ENCODE results near the gene SYNPO2. TPM values are rescaled to one million over a fixed set of nuclear protein-coding genes. Genes with fewer than 3 reads are reported as not detected.
"Not testable (repeated sequence)": the region's sequence is repeated elsewhere in the genome, so short reads cannot be mapped to it uniquely, and the experiment has no call there.

The SYNPO2 gene
- total RNA-seq, 1 experiment from 2014 or later = 0.93 TPM

GRCh38 chr4:119020158-119020557 lies 131.5 kb downstream of the SYNPO2 start:
- H3K4me1 ChIP-seq (ENCODE audit: control insufficient read depth in 1 of 2, insufficient read depth in 2 of 2, low read length in 2 of 2) = peaks cover 0 to 2% of the 10 kb centered on the region in 2 experiments; a peak in 2 of 4 replicates
- RAD21 ChIA-PET (ENCODE audit: low non-redundant PET in 1 of 2, low total read pairs in 2 of 2, uncharacterized antibody in 2 of 2, unreplicated experiment in 2 of 2) = no interaction called here
- no peak overlapping the region for H2AFZ ChIP-seq (ENCODE audit: low read depth, low read length, poor library complexity, severe bottlenecking)
- H3K9me3 ChIP-seq (ENCODE audit: control insufficient read depth in 1 of 2, insufficient read depth in 1 of 2, low read depth in 1 of 2, low read length in 2 of 2) = no peaks in the 10 kb centered on the region
- no peak overlapping the region for H3K4me2 ChIP-seq (ENCODE audit: low read length)
- H3K27me3 ChIP-seq (ENCODE audit: insufficient read depth, low read length) = no peaks in the 10 kb centered on the region
- no peak overlapping the region for H3K27ac ChIP-seq (ENCODE audit: low read depth, low read length)
- no peaks in the 10 kb centered on the region for H3K79me2 ChIP-seq (ENCODE audit: insufficient read depth, low read length)
- BruUV-seq (replicated peaks) = no TSS peak
- H3K4me3 ChIP-seq (replicated peaks in 1 of 2; ENCODE audit: low read depth in 1 of 2, low read length in 2 of 2) = no peak overlapping the region
- CTCF ChIA-PET = no interaction called here
- H3K36me3 ChIP-seq (ENCODE audit: control insufficient read depth in 1 of 2, insufficient read depth in 2 of 2, low read length in 2 of 2) = no peaks in the 10 kb centered on the region
- H3K9me2 ChIP-seq (ENCODE audit: insufficient read depth) = no peaks in the 10 kb centered on the region
- no peak for ATAC-seq
- no peak for DNase-seq (ENCODE audit: low read depth, low spot score)
- intact Hi-C loops (cut with micrococcal nuclease) = no loop called here
- no peak for TF ChIP-seq YY1 (IDR thresholded peaks at IDR 0.05; ENCODE audit: extremely low read depth, insufficient replicate concordance, low read depth, low read length)
- TF ChIP-seq CTCF (IDR thresholded peaks at IDR 0.05 in 2 of 3, conservative IDR thresholded peaks at IDR 0.05 in 1 of 3; ENCODE audit: borderline replicate concordance in 1 of 3, insufficient read depth in 1 of 3, low read depth in 2 of 3, low read length in 2 of 3) = no peak
- H3K9ac ChIP-seq (ENCODE audit: low read length) = no peak overlapping the region
- POLR2A ChIA-PET = interaction anchor here (1.0 kb wide), 1 partner anchor 193 kb away, joined by 3 read pairs; the partner anchor contains the start of gene USP53
- H4K20me1 ChIP-seq (ENCODE audit: insufficient read depth) = no peaks in the 10 kb centered on the region

GRCh38 chr4:119022520-119022919 lies 133.9 kb downstream of the SYNPO2 start:
- H2AFZ ChIP-seq (ENCODE audit: low read depth, low read length, poor library complexity, severe bottlenecking); H3K4me3 ChIP-seq (replicated peaks in 1 of 2; ENCODE audit: low read depth in 1 of 2, low read length in 2 of 2); H3K9ac ChIP-seq (ENCODE audit: low read length); DNase-seq (ENCODE audit: low read depth, low spot score); H3K36me3 ChIP-seq (ENCODE audit: control insufficient read depth in 1 of 2, insufficient read depth in 2 of 2, low read length in 2 of 2); intact Hi-C loops (cut with micrococcal nuclease); H3K9me2 ChIP-seq (ENCODE audit: insufficient read depth); CTCF ChIA-PET; BruUV-seq (replicated peaks); H4K20me1 ChIP-seq (ENCODE audit: insufficient read depth); POLR2A ChIA-PET; ATAC-seq; H3K9me3 ChIP-seq (ENCODE audit: control insufficient read depth in 1 of 2, insufficient read depth in 1 of 2, low read depth in 1 of 2, low read length in 2 of 2); H3K79me2 ChIP-seq (ENCODE audit: insufficient read depth, low read length); H3K27ac ChIP-seq (ENCODE audit: low read depth, low read length); H3K4me2 ChIP-seq (ENCODE audit: low read length); H3K27me3 ChIP-seq (ENCODE audit: insufficient read depth, low read length): not testable (repeated sequence)
- peaks cover 2 to 12% of the 10 kb centered on the region in 2 experiments; a peak in 2 of 4 replicates for H3K4me1 ChIP-seq (ENCODE audit: control insufficient read depth in 1 of 2, insufficient read depth in 2 of 2, low read length in 2 of 2)
- RAD21 ChIA-PET (ENCODE audit: low non-redundant PET in 1 of 2, low total read pairs in 2 of 2, uncharacterized antibody in 2 of 2, unreplicated experiment in 2 of 2) = interaction anchor here in 1 of 2 experiments (0.6 kb wide), 1 partner anchor 39 kb away, joined by 3 read pairs; no protein-coding TSS in a partner anchor
